ENCODE results near the gene VWA1.

GRCh38 chr1:1415751-1416150 lies 19.7 kb upstream of the VWA1 start:
- TF ChIP-seq CTCF (IDR thresholded peaks at IDR 0.05): no peak
- no peak for TF ChIP-seq POLR2A (IDR thresholded peaks at IDR 0.05)
